HL-60/S4 treated with phorbol 12-myristate 13-acetate at 8.2 ng/mL for 4 days and 3 days (cell line): ENCODE results near the gene CORIN.

ENCODE experiments used
- in situ Hi-C: fragments of 300-500 bp; cut with MboI; formaldehyde crosslinking; loops from 2 replicates; pipeline ENCODE4 v1.15.0; 2022; ENCODE audit warnings: low sequenced_read_pairs

CORIN gene

DNA sequence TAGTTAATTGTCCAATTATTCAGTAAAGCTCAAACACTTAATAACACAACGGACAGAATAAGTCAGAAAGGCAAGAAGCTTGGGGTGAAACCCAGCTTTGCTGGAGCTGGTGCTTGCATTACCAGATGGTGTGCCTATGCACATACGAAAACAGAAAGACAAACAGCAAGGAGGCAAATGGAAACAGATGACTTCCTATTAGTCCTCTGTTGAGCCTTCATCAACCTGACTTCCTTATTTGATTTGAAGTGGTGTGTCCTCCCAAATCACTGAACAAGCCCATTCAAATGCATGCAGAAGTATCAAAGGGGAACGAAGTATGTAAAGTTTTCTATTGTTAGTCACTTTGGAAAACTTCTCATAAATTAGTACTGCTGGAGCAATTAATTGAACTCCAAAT lies 186.6 kb downstream of the CORIN start:
- in situ Hi-C loops, result no loop called here

DNA sequence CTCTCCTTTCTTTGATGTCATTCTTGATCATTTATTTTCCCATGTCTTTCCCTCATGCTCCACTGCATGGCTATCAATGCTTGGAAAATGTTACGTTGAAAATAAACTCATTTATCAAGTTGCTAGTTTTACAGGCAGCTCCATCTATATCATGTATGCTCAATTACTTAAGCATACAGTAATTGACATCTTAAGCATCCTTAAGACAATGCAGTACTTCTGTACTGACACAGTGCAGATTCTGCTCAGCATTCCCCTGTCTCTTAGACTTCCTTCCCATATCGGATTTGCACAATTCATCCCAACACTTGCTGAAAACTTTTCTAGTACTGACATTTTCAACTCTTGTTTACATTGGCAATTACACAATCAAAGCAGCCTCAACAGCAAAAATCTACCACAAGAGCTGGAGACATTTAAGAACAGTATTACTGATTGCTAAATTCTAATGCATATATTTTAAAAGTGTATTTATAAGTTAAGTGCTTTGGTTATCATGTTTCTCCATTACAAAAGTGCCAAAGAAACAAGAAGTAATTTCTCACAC lies 187.2 kb downstream of the CORIN start:
- in situ Hi-C loops, result no loop called here

DNA sequence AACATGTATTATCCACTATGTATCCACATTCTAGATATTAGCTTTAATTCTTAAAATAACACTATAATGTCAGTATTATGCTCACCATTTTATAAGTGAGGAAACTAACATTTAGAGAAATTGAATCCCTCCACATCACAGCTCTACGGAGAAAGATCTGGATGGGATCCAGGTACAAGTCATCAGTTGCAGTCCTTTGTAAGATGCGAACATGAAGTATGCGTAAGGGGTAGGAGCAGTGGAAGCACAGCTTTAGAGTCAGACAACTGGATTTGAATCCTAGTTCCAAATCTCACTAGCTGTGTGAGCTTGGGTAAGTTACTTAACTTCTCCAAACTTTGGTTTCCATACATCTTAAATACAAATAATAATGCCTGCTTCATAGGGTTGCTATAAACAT lies 190.3 kb downstream of the CORIN start:
- in situ Hi-C loops, result no loop called here

DNA sequence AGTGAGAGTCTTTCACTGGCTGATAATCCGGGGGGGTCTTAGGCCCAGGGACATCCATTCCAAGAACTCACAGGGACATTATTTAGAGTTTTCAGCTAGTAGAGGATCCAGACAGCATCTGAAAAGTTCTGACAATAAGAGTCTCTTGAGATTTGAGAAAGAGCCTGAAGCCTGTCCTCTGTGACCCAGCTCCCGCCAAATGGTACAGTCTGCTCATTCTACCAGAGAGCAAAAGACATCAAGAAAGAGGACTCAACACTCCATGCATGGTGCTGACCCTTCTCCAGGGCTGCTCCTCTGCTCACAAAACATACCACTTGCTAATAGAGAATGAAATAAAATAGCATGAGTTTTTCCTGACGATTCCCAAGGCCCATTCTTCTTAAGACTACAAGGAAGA lies 190.8 kb downstream of the CORIN start:
- in situ Hi-C loops, result no loop called here

DNA sequence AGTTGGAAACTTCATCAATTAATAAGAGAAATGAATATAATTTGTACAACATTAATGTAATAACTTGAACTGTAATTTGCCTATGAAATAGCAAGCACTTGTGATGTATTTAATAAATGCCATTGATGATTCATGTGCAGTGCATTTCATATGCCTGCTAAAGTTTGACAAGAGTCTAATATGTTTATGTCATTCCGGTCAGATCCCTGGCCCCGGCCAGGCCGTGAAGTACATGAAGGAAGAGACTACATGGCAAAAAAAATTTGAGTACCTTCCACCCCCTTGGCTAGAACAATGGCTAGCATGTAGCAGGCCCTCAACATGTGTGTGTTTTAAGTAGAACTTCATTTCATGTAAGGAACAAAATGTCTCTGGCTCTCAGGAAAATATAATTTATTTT lies 191.5 kb downstream of the CORIN start:
- in situ Hi-C loops, result no loop called here

DNA sequence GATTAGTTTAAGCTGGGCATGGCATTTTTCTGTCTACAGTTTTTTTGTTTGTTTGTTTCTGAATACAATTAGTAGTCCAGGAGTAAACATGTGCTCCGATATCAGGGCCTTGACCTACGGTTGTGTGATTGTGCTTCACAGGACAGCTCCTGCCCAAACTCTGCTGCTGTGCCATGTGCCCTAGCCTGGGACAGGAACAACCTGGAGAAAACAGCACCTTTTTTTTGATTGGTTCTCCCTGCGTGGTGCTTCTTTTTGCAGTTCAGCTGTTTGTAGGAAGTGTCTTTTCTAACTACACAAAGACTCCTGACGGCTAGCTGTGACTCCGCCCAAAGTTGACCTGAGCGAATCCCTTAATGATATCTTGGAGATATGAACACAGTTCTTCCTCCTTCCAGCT lies 194.0 kb downstream of the CORIN start:
- in situ Hi-C loops, result no loop called here

DNA sequence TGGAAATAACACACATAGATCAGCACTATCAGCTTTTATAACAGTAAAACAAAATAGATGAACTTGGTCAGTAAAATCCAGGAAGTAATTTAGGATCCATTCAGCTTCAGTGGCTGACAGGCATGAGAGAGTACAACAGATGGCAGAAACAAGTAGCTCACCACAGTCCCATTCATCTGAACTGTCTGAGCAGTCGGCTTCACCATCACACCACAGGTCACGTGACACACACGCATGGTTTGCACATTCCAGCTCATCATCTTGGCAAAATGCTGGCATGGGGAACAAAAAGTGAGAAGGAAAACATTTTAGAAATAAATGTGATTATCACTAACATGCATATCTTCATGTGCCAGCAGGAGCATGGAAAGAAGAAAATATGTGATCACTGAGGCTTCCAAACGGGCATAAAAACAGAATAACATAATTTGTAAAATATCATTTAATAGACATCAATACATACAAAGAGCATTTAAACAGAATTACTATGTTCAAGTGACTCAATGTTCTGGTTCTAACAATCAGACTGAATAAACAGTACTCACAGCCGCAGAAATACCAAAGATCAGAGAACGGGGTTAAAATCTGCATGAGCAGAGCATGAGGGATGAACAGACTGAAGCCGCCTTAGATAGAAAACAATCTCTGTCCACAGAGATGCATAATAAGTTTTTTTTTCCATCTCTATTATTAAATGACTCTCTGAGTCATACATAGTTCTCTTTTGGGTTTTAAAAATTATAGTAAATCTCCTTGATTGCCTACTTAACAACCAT lies 194.7 kb downstream of the CORIN start:
- in situ Hi-C loops, result no loop called here

DNA sequence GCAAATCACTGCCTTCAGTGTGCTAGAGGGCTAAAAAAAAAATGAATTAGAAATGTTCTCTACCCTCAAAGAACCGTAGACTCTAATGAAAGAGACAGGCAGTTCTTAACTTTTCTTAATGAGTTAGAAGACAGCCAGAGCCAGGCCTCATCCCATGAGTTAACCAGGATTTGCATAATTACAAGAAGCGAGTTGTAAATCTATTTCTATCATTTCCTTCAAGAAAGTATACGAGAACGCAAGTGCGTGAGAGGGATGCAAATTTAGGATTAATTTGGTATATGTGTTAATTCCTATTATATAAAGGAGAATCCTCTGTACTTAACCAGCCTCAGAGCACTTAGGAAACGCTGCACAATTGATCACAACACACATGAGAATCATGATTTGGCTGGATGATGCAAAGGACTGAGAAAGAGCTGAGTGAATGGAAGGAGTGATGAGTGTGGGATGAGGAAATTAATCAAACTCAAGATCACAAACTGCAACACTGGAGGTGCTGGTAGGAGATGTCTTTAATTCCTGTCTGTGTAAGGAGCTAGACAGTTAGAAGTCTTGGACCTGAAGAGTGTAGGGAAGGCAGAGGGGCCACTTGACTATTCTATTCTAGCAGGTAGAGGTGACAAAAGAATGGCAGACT lies 195.6 kb downstream of the CORIN start:
- in situ Hi-C loops, result no loop called here

DNA sequence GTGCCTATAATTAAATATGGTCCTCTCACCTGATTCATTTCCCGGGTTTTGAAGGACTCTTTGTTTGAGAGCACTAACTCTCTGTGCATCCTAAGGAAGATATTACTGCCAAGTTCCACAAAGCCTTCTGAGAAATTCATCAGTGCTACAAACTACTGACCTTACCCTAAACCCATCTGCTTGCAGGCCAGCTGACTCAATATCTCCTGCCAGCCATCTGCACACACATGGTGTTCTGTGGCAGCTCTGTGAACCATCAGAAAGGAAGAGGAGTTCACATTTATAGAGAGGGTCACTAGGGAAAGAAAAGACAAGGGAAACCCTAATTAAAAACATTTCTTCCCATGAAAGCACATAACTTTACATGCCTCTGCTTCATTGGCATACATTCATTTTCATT lies 196.1 kb downstream of the CORIN start:
- in situ Hi-C loops, result no loop called here

DNA sequence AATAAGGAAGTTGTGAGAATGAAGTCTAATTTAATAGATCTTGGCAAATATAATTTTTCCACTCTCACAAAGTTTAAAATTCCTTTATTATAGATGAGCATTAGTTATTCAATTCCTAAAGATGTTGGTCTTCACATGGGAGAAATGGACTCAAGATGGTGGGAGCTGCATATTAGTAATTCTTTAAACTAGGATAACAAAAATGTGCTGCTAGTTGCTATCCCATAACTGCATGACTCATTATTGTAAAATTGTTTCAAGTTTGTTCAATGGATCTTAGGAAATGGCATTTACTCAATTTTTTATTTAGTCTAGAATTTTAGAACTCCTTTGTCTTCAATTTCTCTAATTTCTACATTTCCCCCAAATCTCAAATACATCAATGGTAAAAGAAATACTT lies 197.0 kb downstream of the CORIN start:
- in situ Hi-C loops, result no loop called here

DNA sequence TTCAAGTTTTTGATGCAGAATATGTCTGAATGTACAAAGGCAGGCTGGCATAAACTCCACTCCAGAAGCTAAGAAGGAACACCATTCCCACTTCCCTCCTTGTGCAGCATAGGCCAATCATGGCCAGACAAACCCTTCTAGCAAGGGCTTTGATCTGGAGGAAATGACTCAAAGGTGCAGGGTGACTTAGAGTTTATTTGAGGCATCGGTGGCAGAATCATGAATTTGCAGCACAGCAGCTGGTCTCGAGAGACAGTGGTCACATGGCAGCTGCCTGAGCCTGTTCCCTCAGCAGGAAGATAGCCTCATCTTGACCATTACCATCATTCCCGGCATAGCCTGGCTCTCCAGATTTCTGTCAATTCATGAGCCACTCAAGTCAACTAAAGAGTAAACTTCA lies 198.3 kb downstream of the CORIN start:
- in situ Hi-C loops, result no loop called here

DNA sequence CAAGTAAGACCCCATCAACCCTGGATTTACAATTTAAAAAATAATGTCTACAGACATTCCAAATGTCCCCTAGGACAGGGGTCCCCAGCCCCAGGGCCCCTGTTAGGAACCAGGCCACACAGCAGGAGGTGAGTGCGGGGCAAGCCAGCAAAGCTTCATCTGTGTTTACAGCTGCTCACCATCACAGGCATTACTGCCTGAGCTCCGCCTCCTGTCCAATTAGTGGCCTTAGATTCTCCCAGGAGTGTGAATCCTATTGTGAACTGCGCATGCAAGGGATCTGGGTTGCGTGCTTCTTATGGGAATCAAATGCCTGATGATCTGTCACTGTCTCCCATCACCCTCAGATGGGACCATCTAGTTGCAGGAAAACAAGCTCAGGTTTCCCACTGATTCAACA lies 206.7 kb downstream of the CORIN start:
- in situ Hi-C loops, result no loop called here

DNA sequence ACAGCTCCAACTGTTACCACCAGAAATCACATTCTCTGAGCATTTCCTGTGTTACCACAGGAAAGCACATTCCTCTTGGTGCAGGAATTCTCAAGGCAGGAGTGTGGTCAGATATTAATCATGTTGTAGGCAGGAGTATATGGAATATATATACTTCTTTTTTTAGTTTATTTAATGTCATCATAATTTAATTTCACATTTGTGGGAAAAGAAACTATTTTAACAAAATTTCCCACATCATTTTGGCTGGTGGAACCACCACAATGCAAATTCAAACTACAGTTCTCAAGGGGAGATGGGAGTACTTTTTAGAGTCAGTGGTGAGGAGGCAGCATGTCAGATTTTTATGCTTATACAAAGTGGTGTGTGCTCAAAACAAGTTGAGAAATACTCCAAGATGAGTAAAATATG lies 213.8 kb downstream of the CORIN start:
- in situ Hi-C loops, result no loop called here

DNA sequence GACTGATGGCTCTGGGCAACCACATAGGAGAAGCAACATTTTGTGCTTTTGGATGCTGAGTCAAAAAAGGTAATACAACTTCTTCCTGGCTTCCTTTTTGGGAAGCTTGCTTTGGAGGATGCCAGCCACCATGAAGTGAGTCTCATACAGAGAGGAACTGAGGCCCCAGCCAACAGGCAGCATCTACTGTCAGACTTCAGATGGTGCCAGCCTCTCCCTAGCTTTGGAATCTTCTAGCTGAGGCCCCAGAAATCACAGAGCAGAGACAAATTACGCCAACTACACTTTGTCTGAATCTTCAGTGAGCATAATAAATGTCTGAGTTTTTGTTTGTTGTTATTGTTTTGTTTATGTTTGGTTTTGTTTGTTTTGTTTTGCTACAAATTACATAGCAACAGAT lies 216.7 kb downstream of the CORIN start:
- in situ Hi-C loops, result no loop called here

DNA sequence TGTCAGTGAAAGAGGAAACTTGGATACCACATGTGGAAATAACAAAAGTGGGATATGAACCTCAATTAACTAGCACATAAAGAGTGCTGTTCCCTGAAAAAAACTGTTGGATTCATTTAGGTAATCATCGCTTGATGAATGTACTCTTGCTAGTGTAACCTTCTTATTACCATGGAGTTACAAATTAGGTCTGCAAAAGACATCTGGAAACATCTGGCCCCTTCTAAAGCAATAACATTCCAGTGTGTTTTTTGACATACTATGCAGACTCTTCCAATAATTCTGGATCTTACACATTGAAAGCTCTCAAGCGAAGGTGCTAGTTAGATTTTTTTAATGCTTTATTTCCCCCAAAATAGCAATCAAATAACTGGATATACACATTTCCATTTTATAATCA lies 218.2 kb downstream of the CORIN start:
- in situ Hi-C loops, result no loop called here

DNA sequence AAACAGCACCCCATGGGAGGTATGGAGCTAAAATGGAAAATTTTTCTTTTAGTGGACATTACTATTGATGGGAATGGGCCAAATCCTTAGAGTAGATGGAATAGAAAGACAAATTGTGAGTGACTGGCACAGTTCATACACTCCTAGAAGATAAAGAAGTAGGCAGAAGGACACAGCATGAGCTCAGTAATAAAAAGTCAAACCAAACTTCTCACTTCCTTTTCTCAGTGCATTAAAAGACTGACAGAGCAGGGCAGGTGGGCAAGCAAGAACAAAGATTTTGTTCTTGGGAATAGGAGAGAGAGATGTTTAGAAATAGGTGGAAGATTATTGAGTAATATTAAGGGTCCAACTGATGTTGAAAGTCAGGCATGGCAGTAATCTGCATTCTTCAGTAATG lies 220.3 kb downstream of the CORIN start:
- in situ Hi-C loops, result no loop called here

DNA sequence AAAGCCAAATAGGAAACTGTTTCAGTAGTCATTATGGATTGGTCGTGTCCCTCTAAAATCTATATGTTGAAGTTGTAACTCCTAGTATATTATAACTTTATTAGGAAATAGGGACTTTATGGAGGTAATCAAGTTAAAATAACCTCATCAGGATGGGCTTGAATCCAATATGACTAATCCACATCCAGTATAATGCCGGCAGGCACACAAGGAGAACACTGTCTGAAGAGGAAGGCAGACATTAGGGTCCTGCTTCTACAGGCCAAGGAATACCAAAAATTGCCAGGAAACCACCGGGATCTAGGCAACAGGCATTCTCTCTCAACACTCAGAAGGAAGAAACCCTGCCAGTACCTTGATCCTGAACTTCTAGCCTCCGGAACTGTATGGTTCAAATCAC lies 222.5 kb downstream of the CORIN start:
- in situ Hi-C loops, result no loop called here

DNA sequence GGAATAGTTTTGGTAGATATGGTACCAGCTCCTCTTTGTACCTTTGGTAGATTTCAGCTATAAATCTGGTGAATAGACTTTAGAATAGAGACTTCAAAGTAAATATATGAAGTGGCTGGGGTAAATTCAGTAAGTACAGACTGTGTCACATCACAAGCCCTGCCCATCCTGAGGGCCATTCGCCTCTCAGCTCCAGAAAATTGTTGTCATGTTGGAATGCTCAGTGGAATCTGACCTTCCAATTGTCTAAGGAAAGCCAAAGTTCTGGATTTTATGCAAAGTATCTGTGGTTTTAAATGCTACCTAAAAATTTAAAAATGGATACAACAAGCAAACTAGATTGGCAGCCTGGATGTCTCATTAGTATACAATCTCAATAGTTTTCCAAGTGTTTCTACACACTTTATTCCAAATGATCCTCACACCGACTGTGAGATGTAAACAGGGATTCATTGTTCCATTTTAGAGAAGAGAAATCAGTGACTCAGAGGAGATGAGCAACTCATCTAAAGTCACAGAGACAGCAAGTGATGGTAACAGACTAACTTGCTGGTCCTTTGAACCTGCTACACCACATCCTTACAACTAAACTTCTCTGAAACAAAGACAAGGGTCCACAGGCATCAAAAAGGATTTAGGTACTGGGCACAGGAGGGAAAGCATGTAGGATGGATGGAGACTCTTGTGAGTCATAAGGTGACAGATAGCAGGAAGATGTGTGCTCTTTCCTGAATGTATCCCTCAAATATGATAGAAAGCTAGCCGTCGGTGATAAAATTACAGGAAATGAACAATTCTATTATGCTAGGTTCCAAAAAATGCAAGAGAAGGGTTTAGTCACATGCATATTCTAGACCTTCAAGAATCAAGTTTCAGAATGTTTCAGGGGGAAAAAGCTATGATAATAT lies 225.5 kb downstream of the CORIN start:
- in situ Hi-C loops, result no loop called here

DNA sequence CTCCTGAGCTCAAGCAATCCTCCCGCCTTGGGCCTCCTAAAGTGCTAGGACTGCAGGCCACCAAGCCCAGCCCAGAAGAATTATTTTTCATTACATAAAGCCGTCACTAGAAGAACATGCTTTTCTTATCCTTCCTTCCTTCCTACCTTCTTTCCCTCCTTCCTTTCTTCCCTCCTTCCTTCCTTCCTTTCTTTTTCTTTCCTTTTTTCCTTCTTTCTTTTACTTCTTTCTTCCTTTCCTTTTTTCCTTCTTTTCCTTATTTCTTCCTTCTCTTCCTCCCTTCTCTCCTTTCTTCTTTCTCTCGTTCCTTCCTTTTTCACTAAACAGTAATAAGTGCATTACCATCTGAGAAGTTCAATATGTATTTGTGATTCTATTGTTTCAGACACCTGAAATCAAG lies 231.4 kb downstream of the CORIN start:
- in situ Hi-C loops, result no loop called here

DNA sequence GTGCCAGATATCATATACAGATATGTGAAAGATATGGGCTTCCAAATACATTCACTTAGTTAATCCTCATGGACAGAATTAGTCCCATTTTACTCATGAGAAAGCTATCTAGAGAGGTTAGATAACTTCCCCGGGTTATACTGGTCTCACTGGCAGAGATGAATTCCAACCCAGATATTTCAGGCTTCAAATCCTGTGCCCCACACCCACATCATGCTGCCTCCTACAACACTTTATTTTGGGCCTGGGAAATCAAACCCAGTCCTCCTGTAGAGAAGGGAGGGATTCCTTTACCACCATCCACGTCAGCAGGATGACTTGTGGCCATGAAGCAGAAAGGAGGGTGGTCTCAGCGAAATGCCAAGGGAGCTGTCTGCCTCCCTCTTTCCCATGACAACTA lies 239.0 kb downstream of the CORIN start:
- in situ Hi-C loops, result no loop called here

DNA sequence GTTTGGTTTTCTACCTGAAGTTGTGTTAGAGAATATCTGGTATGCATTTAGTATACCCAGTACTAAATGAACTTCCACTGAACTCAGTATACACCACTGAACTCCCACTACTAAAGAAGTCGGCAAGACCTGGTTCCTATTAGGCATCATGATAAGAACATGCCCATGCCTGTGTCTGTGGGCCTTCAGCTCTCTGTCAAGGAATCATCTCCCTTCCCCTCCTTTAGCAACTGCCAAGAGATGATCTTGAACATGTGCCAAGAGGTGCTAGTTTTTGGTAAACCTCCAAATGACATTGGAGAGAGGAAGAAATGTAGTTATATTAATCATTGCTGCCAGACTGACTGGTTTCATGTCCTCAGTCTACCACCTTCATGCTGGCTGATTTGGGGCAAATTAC lies 239.5 kb downstream of the CORIN start:
- in situ Hi-C loops, result no loop called here

DNA sequence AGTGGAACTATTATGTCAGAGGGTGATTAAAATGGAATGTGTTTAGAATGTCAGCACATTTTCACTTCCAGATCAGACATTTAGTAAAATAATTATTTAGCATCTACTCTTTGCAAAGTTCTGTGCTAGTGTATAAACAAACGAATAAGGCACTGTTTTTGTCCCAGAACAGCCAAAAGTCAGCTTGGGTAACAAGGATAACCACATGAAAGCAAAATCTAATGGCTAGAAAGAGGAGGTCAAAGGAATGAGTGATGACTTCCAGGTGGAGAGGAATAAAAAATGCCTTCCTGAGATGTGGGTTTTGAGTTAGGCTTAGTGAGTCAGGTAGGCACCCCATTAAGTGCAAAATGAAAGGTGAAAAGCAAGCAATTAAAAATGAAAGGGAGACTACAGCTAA lies 240.2 kb downstream of the CORIN start:
- in situ Hi-C loops, result no loop called here
